ENCODE data around the gene PCBP4.
"Not testable (repeated sequence)": the region's sequence is repeated elsewhere in the genome, so short reads cannot be mapped to it uniquely, and the experiment has no call there.

PCBP4 gene

GRCh38 chr3:51993657-51994056, 26.4 kb upstream of the PCBP4 start:
- not testable (repeated sequence) for DNase-seq

DNA sequence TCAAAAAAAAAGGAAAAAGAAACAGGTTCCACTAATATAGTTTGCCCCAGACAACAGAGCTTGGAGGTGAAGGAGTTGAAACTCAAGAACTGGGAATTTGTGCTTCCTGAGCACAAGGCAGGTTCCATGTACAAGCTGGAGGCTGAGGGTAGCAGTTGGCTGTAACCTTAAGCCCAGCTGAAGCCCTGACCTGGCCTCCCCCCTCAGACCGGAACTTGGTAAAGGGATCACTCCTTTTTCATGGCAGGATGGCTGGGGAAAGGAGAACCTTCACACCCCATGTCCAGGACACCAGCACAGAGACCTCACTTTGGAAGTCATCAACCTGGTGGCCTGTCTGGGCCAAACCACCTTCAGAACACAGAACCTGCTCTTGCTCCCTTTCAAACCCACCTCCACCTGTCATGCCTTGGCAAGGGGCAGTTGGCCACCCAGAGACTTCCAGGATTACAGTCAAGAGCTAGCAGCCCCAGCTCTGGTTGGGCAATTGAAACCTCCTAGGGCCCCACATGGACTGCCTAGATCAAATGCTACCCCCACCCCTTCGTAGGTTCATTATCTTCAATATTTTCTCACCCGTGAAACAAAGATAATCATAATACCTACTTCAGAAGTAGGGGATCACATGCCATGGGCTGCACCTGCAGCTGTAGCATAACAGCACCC, 24.9 kb upstream of the PCBP4 start:
- no peak for DNase-seq

DNA sequence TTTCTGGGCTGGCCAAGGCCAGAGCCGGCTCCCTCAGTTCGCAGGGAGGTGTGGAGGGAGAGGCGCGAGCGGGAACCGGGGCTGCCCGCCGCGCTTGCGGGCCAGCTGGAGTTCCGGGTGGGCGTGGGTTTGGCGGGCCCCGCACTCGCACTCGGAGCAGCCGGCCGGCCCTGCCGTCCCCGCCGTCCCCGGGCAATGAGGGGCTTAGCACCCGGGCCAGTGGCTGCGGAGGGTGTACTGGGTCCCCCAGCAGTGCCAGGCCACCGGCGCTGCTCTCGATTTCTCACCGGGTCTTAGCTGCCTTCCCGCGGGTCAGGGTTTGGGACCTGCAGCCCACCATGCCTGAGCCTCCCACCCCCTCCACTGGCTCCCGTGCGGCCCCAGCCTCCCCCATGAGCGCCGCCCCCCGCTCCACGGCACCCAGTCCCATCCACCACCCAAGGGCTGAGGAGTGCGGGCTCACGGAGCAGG, 23.3 kb upstream of the PCBP4 start:
- DNase-seq = not testable (repeated sequence)

DNA sequence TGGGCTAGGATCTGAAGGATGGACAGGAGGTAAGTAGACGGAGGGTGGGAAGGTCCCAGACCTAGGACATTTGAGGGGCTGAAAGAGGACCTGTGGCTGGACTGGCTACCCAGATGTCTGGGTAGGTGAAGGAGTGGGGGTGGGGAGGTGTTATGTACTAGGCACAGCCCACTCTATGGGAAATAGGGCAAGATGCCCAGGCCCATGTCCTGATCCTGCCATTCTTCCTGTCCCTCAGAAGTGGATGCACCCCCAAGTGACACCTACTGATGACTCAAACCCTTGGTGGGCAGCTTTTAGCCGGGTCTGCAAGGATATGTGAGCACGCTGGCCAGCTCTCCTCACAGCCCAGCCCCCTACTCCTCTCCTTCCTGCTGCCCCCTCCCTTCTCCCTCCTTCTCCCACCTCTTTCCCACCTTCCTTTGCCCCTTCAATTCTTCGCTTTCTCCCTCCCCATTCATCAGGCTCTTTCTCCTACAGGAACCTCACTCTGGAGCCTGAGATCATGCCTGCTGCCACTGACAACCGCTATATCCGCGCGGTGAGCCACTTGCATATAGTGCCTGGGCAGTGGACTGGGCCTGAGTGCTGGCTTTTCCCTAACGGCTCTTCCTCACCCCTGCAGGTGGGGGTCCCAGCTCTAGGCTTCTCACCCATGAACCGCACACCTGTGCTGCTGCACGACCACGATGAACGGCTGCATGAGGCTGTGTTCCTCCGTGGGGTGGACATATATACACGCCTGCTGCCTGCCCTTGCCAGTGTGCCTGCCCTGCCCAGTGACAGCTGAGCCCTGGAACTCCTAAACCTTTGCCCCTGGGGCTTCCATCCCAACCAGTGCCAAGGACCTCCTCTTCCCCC, 21.3 kb upstream of the PCBP4 start:
- no peak for DNase-seq

GRCh38 chr3:51987568-51987967, 20.3 kb upstream of the PCBP4 start:
- DNase-seq = no peak

GRCh38 chr3:51986010-51986947, 19.0 kb upstream of the PCBP4 start:
- no peak for DNase-seq

GRCh38 chr3:51985063-51985462, 17.8 kb upstream of the PCBP4 start:
- no peak for DNase-seq

- DNase-seq = no peak
These were observed 17.0 kb upstream of the PCBP4 start for GRCh38 chr3:51984269-51984647.

- no peak for DNase-seq
These were observed 16.5 kb upstream of the PCBP4 start for GRCh38 chr3:51983578-51984268.

DNA sequence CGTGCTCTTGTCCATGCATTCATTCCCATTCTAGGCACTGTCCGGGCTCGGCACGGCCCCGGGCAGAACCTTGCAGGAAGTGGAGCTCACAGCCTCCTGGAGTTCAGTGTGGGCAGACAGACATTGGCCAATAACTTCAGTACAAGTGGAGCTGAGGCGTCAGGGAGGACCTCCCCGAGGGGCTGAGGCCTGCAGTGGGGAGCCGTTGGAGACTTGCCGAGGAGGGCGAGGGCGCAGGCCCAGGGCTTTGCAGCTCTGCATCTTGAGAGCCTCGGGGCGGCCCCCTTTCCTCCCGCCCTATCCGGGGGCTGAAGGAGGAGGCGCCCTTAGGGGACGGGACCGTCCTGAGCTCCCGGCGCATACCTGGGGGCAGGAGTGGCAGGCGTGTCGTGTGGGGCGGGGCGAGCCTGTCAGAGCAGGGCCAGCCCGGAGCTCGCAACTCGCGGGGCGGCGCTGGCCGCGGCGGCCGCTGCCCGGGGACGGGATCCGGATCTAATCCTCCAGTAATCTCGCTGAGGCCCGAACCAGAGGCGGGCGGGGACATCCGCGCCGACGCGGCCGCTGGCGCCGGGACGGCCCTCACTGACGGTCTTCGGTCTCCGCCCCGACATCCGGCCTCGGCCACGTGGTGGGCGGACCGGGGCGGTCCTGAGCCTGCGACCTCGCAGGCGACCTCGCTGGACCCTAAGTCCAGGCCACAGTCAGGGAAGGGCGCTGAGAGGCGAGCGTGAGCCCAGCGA, 15.8 kb upstream of the PCBP4 start, which contains the start of gene ACY1:
Gene ACY1 (plus strand): TSS at position 698 of the 740 bp plus-strand sequence. CDS start 530 bp downstream, outside the sequence.
- DNase-seq = peak; percentile 54 to 68

DNA sequence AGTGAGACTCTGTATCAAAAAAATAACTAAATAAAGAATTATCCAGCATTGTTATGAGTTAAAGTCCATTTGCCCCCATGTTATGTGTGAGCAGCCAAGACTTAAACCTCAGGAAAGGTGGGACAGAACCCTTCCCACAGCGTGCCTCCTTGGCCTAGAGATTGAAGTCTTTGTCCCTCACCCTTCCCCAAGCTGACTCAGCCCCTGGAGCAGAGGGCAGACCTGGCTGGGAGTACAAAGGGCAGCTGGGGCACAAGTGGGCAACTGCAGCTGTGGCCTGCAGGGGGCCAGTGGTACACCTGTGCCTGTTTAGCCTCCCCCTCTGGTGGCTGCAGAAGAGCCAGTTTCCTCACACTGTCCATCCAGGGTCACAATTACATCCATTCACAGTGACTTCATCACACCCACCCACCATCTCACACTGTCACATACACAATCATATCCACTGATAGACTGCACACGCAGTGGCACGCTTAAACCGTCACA, 15.1 kb upstream of the PCBP4 start:
- no peak for DNase-seq

DNA sequence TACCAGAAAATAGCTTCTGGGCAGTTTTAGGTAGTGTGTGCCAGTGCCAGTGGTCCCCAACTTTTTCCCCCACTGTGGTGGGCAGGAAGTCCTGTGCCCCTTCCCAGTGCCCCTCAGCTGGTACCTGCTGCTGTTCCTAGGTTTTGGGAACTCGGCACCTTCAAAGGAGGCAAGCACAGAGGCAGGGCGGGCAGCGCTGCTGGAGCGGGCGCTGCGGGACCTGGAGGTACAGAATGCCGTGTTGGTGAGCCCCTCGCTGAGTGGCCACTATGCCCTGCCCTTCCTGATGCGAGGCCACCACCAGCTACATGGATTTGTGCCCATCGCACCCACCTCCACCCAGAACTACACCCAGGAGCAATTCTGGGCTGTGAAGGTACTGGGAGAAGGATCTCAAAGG, 13.0 kb upstream of the PCBP4 start:
- no peak for DNase-seq

- DNase-seq = no peak
These were observed 10.9 kb upstream of the PCBP4 start for GRCh38 chr3:51978143-51978502.

GRCh38 chr3:51977446-51978142, 10.3 kb upstream of the PCBP4 start:
- no peak for DNase-seq

GRCh38 chr3:51975852-51976549, 8.7 kb upstream of the PCBP4 start:
- DNase-seq = no peak

GRCh38 chr3:51974963-51975851, 8.0 kb upstream of the PCBP4 start, which contains the start of gene ABHD14A:
Gene ABHD14A (plus strand): TSS chr3:51975064. CDS start chr3:51975136, 72 bp downstream.
- peak; percentile 59 to 62 for DNase-seq

DNA sequence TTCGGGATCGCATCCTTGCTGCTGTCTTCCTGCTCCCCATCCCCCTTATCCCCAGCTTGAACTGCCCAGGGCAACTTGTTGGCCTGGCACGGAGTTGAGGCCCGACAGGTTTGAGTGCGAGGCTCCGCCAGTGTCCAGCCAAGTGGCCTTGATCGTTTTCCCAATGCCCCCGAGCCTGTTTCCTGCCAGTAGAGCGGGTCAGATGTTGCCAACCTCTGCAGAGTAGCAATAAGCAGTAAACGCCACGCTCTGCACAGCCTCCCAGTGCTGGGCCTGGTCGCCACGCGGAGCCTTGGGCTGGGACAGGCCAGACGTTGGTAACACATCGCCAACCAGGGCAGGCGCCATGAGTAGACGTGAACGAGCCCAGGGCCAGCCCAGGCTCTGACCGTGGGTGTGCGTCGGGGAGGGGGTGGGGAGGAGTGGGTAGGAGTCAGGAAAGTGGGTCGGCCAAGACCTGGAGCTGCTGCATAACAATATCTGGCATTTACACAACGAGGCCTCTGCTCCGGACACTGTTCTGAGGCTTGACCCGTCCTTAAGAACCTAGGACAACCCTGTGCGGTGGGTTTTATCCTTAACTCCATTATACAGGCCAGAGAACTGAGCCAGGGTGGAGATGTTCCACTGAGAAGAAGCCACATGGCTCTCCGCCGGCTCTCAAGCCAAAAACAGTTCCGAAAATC, 7.2 kb upstream of the PCBP4 start:
- DNase-seq = no peak

GRCh38 chr3:51971350-51971749, 4.1 kb upstream of the PCBP4 start:
- DNase-seq = no peak
